22Rv1 (cell line): Measurements from ENCODE around the gene TRMU.
A peak's percentile ranks its signal among the peaks of the same experiment; 100 is the strongest.

ENCODE experiments used
- H3K27ac ChIP-seq: fragments of 450-650 bp; 2 replicates; pipeline ENCODE4 v1.5.1; 2017
- CTCF ChIP-seq: fragments of 450-650 bp; IDR thresholded peaks from 2 replicates; pipeline ENCODE4 v1.5.1; 2017; ENCODE audit warnings: mild to moderate bottlenecking
- ZFX ChIP-seq: fragments of 450-650 bp; IDR thresholded peaks from 2 replicates; pipeline ENCODE4 v1.6.1; 2017; ENCODE audit warnings: antibody characterized with exemption, borderline replicate concordance

The TRMU gene

GRCh38 chr22:46328797-46329196 is 6.7 kb upstream of the TRMU start:
- TF ChIP-seq ZFX (no peak), CTCF (no peak)

GRCh38 chr22:46329616-46330015 is 5.9 kb upstream of the TRMU start:
- no peak overlapping the region for H3K27ac ChIP-seq
- TF ChIP-seq ZFX: no peak
- TF ChIP-seq CTCF: no peak

More at GRCh38 chr22:46328797-46329196, 6.7 kb upstream of the TRMU start:
- no peak overlapping the region for H3K27ac ChIP-seq

GRCh38 chr22:46330426-46330825 is 5.1 kb upstream of the TRMU start:
- TF ChIP-seq CTCF (no peak), ZFX (no peak)
- H3K27ac ChIP-seq: no peak overlapping the region

- H3K27ac ChIP-seq: no peak overlapping the region
- no peak for TF ChIP-seq ZFX
- TF ChIP-seq CTCF: no peak
These were observed 4.0 kb upstream of the TRMU start for GRCh38 chr22:46331496-46331895.

- TF ChIP-seq ZFX (no peak), CTCF (no peak)
- peak overlapping the region; percentile 74 for H3K27ac ChIP-seq
These were observed 885 bp downstream of the TRMU start for GRCh38 chr22:46336119-46337078.

GRCh38 chr22:46337870-46338269 is 2.4 kb downstream of the TRMU start:
- TF ChIP-seq ZFX (no peak), CTCF (no peak)
- H3K27ac ChIP-seq: no peak overlapping the region

- no peak overlapping the region for H3K27ac ChIP-seq
- TF ChIP-seq CTCF (no peak), ZFX (no peak)
These were observed 3.1 kb downstream of the TRMU start for GRCh38 chr22:46338636-46339035.
